Measurements from ENCODE around the gene DNM3.

The DNM3 gene

DNA sequence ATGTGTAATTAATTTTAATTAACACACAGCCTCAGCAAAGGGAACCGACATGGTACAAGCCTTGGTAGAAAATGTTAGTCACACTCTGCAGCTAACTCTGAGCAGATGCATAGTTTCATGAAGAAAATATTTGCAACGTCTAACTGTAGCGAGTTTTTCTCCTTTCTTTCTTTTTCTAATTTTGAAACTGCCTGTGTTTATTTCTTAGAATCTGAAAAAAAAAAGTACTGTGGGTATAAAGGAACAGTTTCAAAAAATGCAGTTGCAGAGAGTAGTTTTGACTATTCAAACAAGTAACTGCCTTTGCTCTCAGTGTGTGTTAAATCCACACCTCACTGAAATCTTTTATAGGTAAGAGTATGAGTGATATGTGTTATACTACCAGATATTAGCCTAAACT, 429.3 kb downstream of the DNM3 start:
- no peak for DNase-seq
- TF ChIP-seq POLR2A (IDR thresholded peaks at IDR 0.05; ENCODE audit: low read length) (no peak), GATA1 (IDR thresholded peaks at IDR 0.05; ENCODE audit: low read depth, low read length) (no peak)

DNA sequence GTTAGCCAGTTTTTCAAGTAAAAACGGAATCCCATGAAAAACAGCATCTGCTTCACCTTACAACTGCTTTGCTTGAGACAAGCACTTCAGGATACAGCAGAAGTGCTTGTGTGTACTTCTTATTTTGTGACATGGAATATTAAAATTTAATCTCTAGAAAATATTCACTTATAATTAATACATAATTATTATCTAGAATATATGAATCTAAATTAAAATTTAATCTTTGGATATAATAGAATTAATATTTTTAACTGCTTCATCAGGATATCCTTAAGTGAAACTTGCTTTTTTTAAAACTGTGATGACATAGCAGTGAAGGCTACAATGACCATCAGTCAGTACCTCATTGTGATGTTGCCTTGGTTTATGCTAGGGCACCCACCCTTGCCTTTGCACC, 430.8 kb downstream of the DNM3 start:
- TF ChIP-seq POLR2A (IDR thresholded peaks at IDR 0.05; ENCODE audit: low read length): no peak
- no peak for TF ChIP-seq GATA1 (IDR thresholded peaks at IDR 0.05; ENCODE audit: low read depth, low read length)
- no peak for DNase-seq

DNA sequence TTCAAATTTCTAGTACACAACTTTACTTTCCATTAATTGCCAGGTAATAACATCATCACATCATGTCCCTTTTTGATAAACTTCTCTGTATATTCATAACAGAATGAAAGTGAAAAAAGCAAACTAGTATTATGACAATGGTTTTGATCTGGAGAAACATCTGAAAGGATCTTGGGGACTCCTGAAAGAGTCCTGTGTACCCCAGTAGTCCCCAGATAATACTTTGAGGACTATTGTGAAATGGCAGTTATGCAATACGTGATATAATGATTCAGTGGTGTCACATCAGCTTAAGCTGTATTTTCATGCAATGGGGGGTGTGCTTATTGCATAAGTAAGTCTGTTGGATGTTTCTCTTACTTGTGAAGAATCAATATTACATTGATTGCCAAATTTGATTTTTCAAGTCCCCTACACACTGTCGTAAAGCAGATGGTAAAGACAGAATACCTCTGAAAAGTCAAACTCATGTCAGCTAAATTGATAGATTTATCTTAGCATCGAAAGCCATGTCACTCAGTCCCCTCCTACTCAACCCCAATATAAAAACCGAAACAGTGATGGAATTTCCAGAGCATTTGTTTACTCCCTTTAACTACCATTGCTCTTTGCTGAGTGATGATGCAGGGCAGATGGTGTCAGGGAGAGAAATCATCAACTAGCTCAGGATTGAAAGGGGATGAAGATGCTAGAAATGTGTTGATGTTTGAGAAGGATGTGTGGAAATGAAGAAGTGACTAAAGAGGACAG, 432.5 kb downstream of the DNM3 start:
- no peak for DNase-seq
- TF ChIP-seq POLR2A (IDR thresholded peaks at IDR 0.05; ENCODE audit: low read length) (no peak), GATA1 (IDR thresholded peaks at IDR 0.05; ENCODE audit: low read depth, low read length) (no peak)

DNA sequence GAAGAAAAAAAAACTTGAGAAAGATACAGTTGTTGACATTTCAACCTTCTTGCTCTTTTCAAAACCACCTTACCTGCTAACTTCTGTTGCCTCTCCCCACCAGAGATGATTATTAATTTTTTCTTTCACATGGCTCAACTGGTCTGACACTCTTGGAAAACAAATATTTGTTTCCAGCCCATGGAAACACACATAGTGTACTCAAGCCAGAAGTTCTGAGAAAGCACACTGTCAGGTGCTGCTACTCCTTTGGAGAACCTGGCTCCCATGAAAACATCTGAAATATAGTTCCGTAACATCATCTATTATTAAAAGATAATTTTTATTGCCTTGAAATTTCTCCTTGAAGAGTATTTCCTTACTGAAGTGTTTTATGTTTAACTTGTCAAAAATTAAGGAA, 434.2 kb downstream of the DNM3 start:
- DNase-seq: no peak
- no peak for TF ChIP-seq POLR2A (IDR thresholded peaks at IDR 0.05; ENCODE audit: low read length)
- TF ChIP-seq GATA1 (IDR thresholded peaks at IDR 0.05; ENCODE audit: low read depth, low read length): no peak

DNA sequence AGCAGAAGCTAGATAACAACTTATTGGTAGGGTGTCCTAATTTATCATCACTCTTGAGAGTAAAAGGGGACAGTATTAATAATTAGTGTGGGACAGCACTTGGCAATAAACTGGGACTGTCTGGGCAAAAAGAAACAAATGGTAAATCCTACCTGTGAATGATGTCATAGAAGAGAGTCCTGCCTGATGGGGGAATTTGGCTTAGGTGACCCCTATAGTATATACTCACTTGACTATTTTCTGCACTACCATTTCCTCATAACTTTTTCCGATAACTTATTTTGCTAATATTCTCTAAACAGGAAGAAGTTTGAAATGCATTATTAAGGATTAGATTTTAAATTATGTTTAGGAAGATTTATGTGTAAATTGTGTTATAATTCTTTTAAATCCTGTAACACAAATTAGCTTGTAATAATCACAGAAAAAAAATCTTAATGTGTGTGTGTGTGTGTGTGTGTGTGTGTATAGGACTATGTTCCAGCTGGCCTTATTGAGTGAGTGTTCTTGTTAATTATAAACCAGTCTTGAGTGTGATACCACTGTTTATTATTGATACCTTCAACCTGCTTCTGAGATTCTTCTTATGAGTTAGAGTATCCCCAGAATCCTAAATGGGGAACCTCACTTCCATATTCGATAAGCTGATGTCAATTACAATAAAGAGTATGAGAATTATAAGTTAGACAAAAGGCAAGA, 435.0 kb downstream of the DNM3 start:
- no peak for DNase-seq
- TF ChIP-seq GATA1 (IDR thresholded peaks at IDR 0.05; ENCODE audit: low read depth, low read length) (no peak), POLR2A (IDR thresholded peaks at IDR 0.05; ENCODE audit: low read length) (no peak)

DNA sequence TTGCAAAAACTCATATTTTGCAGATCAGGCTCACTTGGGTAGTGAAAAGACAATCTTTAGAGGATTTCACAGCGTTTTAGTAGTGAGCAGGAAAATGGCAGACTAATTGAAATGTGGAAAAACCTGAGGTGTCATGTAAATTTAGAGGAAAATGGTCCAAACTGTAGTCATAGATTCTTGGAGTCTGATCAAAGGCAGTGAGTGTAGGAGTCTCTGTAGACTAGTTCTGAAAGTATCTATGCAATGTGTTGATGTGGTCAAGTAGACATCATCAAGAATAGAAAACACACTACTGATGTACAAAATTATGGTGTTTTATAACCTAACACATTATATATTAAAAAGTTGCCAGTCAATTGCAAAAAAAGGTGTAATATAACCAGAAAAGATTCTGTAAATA, 436.0 kb downstream of the DNM3 start:
- TF ChIP-seq POLR2A (IDR thresholded peaks at IDR 0.05; ENCODE audit: low read length) (no peak), GATA1 (IDR thresholded peaks at IDR 0.05; ENCODE audit: low read depth, low read length) (no peak)
- no peak for DNase-seq

DNA sequence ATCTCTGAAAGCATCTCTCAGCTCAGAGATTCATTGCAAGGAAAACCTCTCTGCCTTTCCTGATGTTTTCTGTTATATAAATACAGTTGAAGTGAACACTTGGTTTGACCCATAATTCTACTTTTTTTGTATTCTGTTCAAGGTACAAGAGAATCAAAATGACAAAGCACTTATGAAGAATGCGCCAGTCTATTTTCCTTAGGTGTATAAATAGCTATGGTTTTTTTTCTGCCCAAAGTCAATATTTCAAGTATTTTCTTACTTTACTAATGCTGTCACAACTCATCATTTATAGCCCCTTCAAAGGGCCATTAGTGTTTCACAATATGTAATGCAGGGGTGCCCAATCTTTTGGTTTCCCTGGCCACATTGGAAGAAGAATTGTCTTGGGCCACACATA, 436.7 kb downstream of the DNM3 start:
- DNase-seq: no peak
- TF ChIP-seq GATA1 (IDR thresholded peaks at IDR 0.05; ENCODE audit: low read depth, low read length): no peak
- TF ChIP-seq POLR2A (IDR thresholded peaks at IDR 0.05; ENCODE audit: low read length): no peak

DNA sequence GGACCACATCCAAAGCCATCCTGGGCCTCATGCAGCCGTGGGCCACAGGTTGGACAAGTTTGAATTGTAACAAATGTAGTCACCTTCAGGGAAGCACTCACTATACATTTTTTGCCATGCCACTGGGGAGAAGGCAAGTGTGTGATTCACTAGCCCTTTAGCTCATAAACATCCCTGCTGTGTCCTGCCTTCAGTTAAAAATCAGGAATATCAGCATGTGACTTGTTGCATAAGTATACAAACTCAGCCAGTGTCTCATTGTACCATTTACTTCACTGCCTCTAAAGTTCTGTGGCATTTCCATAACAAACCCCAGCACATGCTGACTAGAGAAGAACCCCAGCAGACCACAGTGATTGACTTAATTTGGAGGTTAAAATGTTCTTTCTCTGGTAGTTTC, 437.2 kb downstream of the DNM3 start:
- no peak for TF ChIP-seq POLR2A (IDR thresholded peaks at IDR 0.05; ENCODE audit: low read length)
- no peak for TF ChIP-seq GATA1 (IDR thresholded peaks at IDR 0.05; ENCODE audit: low read depth, low read length)
- no peak for DNase-seq

DNA sequence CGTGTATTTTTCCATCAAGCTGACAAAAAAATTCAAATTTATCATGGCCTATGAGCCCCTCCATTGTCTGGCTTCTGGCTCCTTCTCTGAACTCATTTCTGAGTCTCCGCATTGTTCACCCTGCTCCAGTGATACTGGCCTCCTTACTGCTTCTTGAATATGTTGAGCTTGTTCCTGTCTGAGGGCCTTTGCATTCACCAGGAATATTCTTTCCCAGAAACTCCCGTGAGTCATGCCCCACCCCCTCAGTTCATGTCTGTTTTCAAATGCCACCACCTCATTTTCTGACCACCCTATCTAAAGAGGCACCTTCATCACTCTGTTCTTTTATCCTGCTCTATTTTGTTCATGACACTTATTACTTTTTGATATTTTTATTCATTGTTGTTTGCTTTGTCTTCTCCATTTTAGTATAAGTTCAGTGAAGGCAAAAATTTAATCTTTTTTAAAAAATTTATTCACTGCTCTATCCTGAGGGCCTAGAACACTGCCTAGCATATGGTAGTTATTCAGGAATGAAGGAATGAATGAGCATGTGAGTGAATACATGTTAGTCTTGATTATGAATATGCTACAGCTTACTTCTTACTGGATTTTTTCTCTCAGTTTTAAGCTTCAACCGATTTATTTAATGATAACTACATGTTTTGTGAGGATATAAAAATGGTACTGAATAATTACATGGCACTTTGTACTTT, 438.8 kb downstream of the DNM3 start:
- DNase-seq: no peak
- TF ChIP-seq POLR2A (IDR thresholded peaks at IDR 0.05; ENCODE audit: low read length): no peak
- TF ChIP-seq GATA1 (IDR thresholded peaks at IDR 0.05; ENCODE audit: low read depth, low read length): no peak

DNA sequence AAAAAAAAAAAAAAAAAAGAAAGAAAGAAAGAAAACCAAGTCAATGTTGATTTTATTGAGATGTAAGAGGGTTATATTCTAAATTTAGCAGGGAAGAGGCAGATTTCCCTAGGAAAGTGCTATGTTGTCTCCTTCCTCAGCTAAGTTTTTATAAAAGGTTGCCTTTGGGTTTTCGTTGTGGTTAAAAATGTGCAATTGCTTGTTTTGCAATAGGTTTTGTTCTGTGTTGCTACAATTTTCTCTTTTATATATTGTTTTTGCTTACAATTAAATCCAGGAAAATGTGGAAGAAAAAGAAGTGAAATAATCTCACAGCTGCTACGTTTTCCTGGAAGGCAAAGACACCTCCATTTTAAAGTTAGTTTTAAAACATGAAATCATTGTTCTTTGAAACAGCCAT, 442.5 kb downstream of the DNM3 start:
- TF ChIP-seq GATA1 (IDR thresholded peaks at IDR 0.05; ENCODE audit: low read depth, low read length) (no peak), POLR2A (IDR thresholded peaks at IDR 0.05; ENCODE audit: low read length) (no peak)
- no peak for DNase-seq

DNA sequence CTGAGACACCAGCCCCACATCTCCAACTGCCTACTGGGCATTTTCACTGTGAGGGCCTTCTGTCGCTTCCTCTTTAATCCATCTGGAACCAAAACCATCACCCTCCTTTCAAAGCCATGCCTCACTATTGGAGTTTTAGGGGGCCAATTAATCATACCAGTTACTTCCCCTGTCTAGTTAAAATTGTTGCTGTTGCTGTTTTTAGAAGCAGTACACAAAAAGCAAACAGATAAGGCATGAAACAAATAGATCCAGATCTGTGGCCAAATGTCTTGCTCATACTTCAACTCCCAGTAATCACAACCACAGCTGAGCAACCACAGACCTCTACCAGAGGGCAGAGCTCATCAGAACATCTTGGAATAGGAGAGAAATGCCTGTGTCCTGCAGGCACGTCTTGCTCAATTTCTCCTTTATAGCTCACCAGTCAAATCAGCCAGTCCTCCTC, 445.4 kb downstream of the DNM3 start:
- TF ChIP-seq POLR2A (IDR thresholded peaks at IDR 0.05; ENCODE audit: low read length): no peak
- TF ChIP-seq GATA1 (IDR thresholded peaks at IDR 0.05; ENCODE audit: low read depth, low read length): no peak
- DNase-seq: no peak

DNA sequence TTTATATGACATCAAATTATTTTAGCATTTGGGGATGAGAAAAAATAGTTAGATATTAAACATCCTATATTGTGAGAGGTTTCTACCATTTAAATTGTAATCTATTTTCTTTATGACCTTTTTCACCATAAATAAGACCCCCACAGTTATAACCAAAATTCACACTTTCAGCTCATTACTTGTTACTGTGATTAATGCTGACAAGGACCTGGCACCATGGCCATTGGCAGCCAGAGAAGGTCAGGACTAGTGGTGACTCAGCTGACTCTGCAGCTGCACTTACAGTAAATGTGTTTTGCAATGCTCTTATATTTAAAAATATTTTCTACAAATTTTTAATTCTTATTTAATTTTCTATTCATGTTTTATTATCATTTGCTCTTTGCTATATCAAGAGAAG, 445.9 kb downstream of the DNM3 start:
- no peak for DNase-seq
- no peak for TF ChIP-seq POLR2A (IDR thresholded peaks at IDR 0.05; ENCODE audit: low read length)
- no peak for TF ChIP-seq GATA1 (IDR thresholded peaks at IDR 0.05; ENCODE audit: low read depth, low read length)

DNA sequence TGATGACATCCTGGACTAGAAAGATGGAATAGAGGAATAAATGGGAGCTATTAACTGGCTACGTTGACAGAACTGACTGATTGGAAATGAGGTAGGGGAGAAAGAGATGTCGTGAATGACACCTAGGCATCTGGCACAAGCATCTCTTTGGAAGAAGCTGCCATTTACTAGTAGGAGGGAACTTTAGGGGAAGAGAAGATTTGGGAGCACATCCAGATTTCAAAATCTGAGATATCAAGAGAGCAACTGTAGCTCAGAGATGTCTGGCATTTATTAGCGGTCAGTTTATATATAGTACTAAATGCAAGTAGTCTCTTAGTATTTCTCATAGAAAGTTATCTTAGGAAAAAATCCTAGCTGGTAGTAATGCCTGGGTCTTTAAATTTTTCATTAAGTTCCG, 447.3 kb downstream of the DNM3 start:
- no peak for DNase-seq
- TF ChIP-seq POLR2A (IDR thresholded peaks at IDR 0.05; ENCODE audit: low read length): no peak
- no peak for TF ChIP-seq GATA1 (IDR thresholded peaks at IDR 0.05; ENCODE audit: low read depth, low read length)

DNA sequence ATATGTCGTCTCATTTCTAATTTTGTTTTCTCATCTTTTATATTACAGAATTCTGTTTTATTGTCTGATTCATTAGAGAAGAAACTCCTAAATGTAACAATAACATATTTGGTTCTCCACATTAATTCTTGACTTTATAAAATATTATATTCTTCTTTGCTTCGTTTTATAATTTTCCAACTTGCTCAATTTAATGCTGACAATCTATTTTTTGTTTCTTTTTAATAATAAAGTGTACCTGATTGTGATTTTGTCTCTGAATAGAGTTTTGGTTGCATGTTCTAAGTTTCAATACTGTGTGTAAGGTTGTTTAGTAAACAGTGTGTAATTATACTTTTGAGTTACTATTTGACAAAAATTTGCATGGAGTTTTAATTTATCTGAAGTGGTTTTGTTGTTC, 448.1 kb downstream of the DNM3 start:
- TF ChIP-seq GATA1 (IDR thresholded peaks at IDR 0.05; ENCODE audit: low read depth, low read length) (no peak), POLR2A (IDR thresholded peaks at IDR 0.05; ENCODE audit: low read length) (no peak)
- DNase-seq: no peak
